Dendritic cell treated with granulocyte-macrophage colony-stimulating factor and Interleukin-4, amounts not matched to agents 40 ng/mL and 50 ng/mL, for 4 days (primary cell): Measurements from ENCODE around the gene IGF2R.

ENCODE experiments used
- H3K27ac Mint-ChIP-seq: one replicate; pipeline ENCODE4 v1.8.0; 2022; ENCODE audit warnings: mild to moderate bottlenecking, mixed read lengths
- H3K27me3 Mint-ChIP-seq: one replicate; pipeline ENCODE4 v1.8.0; 2022; ENCODE audit warnings: mild to moderate bottlenecking, mixed read lengths
- H3K36me3 Mint-ChIP-seq: one replicate; pipeline ENCODE4 v1.8.0; 2022; ENCODE audit warnings: low read depth, mixed read lengths
- H3K4me1 Mint-ChIP-seq: one replicate; pipeline ENCODE4 v1.8.0; 2022; ENCODE audit warnings: low read depth, mixed read lengths
- H3K4me3 Mint-ChIP-seq: one replicate; pipeline ENCODE4 v1.8.0; 2022; ENCODE audit warnings: mild to moderate bottlenecking, moderate library complexity, mixed read lengths
- H3K9me3 Mint-ChIP-seq: one replicate; pipeline ENCODE4 v1.8.0; 2022; ENCODE audit warnings: mixed read lengths
- intact Hi-C: fragments of 100-400 bp; cut with micrococcal nuclease; formaldehyde crosslinking; loops from one replicate; pipeline ENCODE4 v1.15.0; 2022

IGF2R gene

DNA sequence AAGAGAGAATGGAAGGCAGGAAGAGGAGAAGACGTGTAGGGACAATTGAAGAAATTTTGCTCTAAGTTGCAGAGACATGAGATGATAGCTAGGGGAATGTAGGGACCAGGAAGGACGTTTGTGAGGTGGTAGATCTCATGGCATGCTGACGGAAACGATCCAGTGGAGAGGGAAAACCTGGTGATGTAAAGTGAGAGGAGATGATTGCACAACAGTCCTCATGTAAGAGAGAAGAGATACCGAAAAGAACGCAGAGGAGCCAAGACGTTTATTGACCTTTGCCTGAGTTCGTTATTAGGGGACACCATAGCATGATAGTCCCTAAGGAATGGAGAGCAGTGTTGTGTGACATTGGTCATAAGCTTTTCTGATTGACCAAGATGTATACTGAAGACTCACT, 55.3 kb downstream of the IGF2R start:
- intact Hi-C loops = no loop called here
- peaks cover 6% of the 10 kb centered on the region for H3K4me1 Mint-ChIP-seq
- H3K9me3 Mint-ChIP-seq = no peaks in the 10 kb centered on the region
- no peak overlapping the region for H3K27ac Mint-ChIP-seq
- H3K36me3 Mint-ChIP-seq = peaks cover 36% of the 10 kb centered on the region
- no peak overlapping the region for H3K4me3 Mint-ChIP-seq
- no peaks in the 10 kb centered on the region for H3K27me3 Mint-ChIP-seq

GRCh38 chr6:160027076-160027475, 58.2 kb downstream of the IGF2R start:
- no peaks in the 10 kb centered on the region for H3K27me3 Mint-ChIP-seq
- H3K4me3 Mint-ChIP-seq = no peak overlapping the region
- H3K27ac Mint-ChIP-seq = no peak overlapping the region
- peaks cover 66% of the 10 kb centered on the region for H3K36me3 Mint-ChIP-seq
- peaks cover 5% of the 10 kb centered on the region for H3K4me1 Mint-ChIP-seq
- H3K9me3 Mint-ChIP-seq = no peaks in the 10 kb centered on the region
- intact Hi-C loops = no loop called here

DNA sequence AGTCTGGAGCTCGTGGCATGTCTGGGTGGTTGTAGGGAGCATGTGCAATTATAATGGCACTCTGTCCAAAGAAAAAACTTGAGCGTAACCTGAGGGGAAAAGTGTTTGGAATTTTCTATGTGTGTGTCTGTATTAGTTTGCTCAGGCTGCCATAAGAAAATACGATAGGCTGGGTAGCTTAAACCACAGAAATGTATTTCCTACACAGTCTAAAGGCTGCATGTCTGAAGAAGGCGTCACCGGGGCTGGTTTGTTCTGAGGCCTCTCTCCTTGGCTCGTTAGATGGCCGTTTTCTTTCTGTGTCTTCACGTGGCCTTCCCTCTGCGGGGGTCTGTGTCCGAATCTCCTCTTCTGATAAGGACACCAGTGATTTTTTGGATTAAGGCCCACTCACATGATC, 59.0 kb downstream of the IGF2R start:
- no peaks in the 10 kb centered on the region for H3K27me3 Mint-ChIP-seq
- H3K27ac Mint-ChIP-seq = no peak overlapping the region

DNA sequence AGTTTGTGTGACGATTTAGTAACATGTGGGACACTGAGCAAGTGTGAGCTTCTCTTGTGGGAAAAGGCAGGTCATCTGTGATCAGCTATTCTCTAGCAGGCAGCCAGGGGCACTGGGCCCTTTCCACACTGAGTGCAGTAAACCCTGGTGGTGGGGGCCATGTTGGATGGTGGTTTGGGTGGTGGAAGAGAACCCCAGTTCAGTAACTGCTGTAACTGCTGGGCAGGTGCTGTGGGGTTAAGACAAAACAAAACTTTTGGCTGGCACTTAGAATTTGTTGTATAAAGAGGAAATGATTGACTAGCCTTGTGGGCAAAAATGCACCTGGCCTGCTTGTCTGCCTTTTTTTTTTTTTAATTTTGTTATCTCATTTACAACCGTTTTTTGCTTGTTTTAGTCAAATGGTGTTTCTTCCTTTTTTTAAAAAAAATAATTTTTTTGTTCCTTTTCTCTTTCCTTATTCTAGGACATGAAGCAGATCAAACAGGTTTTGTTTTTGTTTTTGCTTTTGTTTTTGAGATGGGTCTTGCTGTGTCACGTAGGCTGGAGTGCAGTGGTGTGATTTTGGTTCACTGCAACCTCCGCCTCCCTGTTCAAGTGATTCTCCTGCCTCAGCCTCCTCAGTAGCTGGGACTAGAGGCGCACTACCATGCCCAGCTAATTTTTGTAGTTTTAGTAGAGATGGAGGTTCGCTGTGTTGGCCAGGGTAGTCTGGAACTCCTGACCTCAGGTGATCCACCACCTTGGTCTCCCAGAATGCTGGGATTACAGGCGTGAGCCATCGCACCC, 59.8 kb downstream of the IGF2R start:
- intact Hi-C loops = no loop called here
- no peaks in the 10 kb centered on the region for H3K9me3 Mint-ChIP-seq
- H3K4me1 Mint-ChIP-seq = peaks cover 5% of the 10 kb centered on the region
- no peak overlapping the region for H3K4me3 Mint-ChIP-seq
- H3K27me3 Mint-ChIP-seq = no peaks in the 10 kb centered on the region
- peaks cover 82% of the 10 kb centered on the region for H3K36me3 Mint-ChIP-seq
- no peak overlapping the region for H3K27ac Mint-ChIP-seq

More for the DNA sequence above, 59.0 kb downstream of the IGF2R start:
- H3K36me3 Mint-ChIP-seq = peaks cover 74% of the 10 kb centered on the region
- peaks cover 5% of the 10 kb centered on the region for H3K4me1 Mint-ChIP-seq
- no peak overlapping the region for H3K4me3 Mint-ChIP-seq
- intact Hi-C loops = no loop called here
- no peaks in the 10 kb centered on the region for H3K9me3 Mint-ChIP-seq

- Mint-ChIP-seq H3K4me1 (peaks cover 5% of the 10 kb centered on the region), H3K27ac (no peak overlapping the region), H3K27me3 (no peaks in the 10 kb centered on the region), H3K9me3 (no peaks in the 10 kb centered on the region), H3K4me3 (no peak overlapping the region), H3K36me3 (peaks cover 90% of the 10 kb centered on the region)
- intact Hi-C loops = no loop called here
Measured at GRCh38 chr6:160029525-160029924, 60.6 kb downstream of the IGF2R start.

- no peaks in the 10 kb centered on the region for H3K27me3 Mint-ChIP-seq
- intact Hi-C loops = no loop called here
- no peaks in the 10 kb centered on the region for H3K9me3 Mint-ChIP-seq
- peaks cover 96% of the 10 kb centered on the region for H3K36me3 Mint-ChIP-seq
- H3K4me3 Mint-ChIP-seq = no peak overlapping the region
- no peak overlapping the region for H3K27ac Mint-ChIP-seq
- H3K4me1 Mint-ChIP-seq = peaks cover 5% of the 10 kb centered on the region
Measured at GRCh38 chr6:160030103-160030502, 61.2 kb downstream of the IGF2R start.

DNA sequence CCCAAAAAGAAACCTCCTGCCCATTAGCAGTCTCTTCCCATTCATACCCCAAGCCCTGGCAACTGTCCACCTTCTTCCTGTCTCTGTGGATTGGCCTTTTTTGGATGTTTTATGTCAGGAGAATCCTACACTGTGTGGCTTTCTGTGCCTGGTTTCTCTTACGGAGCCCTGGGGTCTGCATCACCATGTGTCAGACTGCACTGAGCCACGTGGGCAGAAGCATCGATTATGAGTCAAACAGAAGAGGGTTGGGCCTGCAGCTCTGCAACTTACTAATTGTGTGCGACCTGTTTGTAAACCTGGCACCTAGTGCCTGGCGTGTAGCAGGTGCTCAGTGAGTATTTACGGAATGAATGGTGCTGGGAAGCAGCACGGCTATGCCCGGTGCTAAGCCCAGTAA, 62.6 kb downstream of the IGF2R start:
- Mint-ChIP-seq H3K9me3 (no peaks in the 10 kb centered on the region), H3K36me3 (peaks cover 100% of the 10 kb centered on the region), H3K27ac (no peak overlapping the region), H3K4me3 (no peak overlapping the region), H3K27me3 (no peaks in the 10 kb centered on the region), H3K4me1 (peaks cover 5% of the 10 kb centered on the region)
- intact Hi-C loops = no loop called here

DNA sequence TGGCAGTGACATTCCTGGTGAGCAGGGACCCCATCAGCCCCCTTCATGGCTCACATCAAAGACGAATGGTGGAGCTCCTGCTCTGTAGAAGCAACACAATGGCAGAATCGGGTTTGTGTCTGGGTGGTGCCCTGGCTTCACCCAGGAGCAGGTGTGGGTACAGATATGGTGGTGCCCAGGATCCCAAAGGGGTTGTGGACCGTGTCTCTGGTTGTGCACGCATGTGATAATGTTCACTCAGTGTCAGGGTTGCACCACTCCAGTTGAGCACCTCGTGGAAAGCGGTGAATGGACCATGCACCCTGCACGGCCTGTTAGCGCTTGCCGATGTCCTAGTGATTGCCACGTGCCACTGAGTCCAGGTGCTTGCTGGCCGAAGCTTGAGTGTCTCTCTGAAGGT, 63.0 kb downstream of the IGF2R start:
- Mint-ChIP-seq H3K9me3 (no peaks in the 10 kb centered on the region), H3K27ac (no peak overlapping the region), H3K36me3 (peaks cover 100% of the 10 kb centered on the region), H3K27me3 (no peaks in the 10 kb centered on the region), H3K4me1 (peaks cover 5% of the 10 kb centered on the region), H3K4me3 (no peak overlapping the region)
- intact Hi-C loops = no loop called here

- no peak overlapping the region for H3K4me3 Mint-ChIP-seq
- peaks cover 5% of the 10 kb centered on the region for H3K4me1 Mint-ChIP-seq
- intact Hi-C loops = no loop called here
- H3K36me3 Mint-ChIP-seq = peaks cover 100% of the 10 kb centered on the region
- H3K27ac Mint-ChIP-seq = no peak overlapping the region
- no peaks in the 10 kb centered on the region for H3K27me3 Mint-ChIP-seq
- no peaks in the 10 kb centered on the region for H3K9me3 Mint-ChIP-seq
Measured at GRCh38 chr6:160032538-160032937, 63.7 kb downstream of the IGF2R start.

- Mint-ChIP-seq H3K4me1 (no peaks in the 10 kb centered on the region), H3K27me3 (no peaks in the 10 kb centered on the region), H3K27ac (no peak overlapping the region), H3K36me3 (peaks cover 96% of the 10 kb centered on the region), H3K4me3 (no peak overlapping the region), H3K9me3 (no peaks in the 10 kb centered on the region)
- intact Hi-C loops = no loop called here
Measured at GRCh38 chr6:160034036-160034930, 65.4 kb downstream of the IGF2R start.

- H3K27ac Mint-ChIP-seq = no peak overlapping the region
Measured at GRCh38 chr6:160035241-160035640, 66.4 kb downstream of the IGF2R start.

GRCh38 chr6:160035693-160036330, 66.9 kb downstream of the IGF2R start:
- Mint-ChIP-seq H3K36me3 (peaks cover 96% of the 10 kb centered on the region), H3K27me3 (no peaks in the 10 kb centered on the region), H3K9me3 (no peaks in the 10 kb centered on the region), H3K27ac (no peak overlapping the region), H3K4me3 (no peak overlapping the region), H3K4me1 (no peaks in the 10 kb centered on the region)
- intact Hi-C loops = no loop called here

More at GRCh38 chr6:160035241-160035640, 66.4 kb downstream of the IGF2R start:
- H3K4me1 Mint-ChIP-seq = no peaks in the 10 kb centered on the region
- H3K36me3 Mint-ChIP-seq = peaks cover 96% of the 10 kb centered on the region
- no peaks in the 10 kb centered on the region for H3K27me3 Mint-ChIP-seq
- H3K9me3 Mint-ChIP-seq = no peaks in the 10 kb centered on the region
- intact Hi-C loops = no loop called here
- no peak overlapping the region for H3K4me3 Mint-ChIP-seq

DNA sequence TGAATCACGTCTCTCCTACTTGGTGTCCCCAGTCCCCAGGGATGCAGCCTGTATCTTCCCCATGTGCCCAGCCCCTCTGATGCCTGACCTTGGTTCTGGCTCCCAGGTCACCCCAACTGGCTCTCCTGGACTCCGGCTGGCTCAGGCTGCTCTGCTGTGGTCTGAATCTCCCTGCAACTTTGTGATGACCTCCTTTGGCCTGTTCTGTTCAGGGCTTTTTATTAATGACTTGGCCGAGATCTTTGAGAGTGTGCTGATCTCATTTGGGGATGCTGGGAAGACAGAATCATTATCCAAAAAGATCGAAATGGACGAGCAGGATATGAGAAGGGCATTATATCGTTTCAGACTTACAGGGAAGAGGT, 67.4 kb downstream of the IGF2R start:
- Mint-ChIP-seq H3K9me3 (no peaks in the 10 kb centered on the region), H3K4me1 (no peaks in the 10 kb centered on the region), H3K27me3 (no peaks in the 10 kb centered on the region), H3K4me3 (no peak overlapping the region), H3K27ac (no peak overlapping the region), H3K36me3 (peaks cover 96% of the 10 kb centered on the region)
- intact Hi-C loops = no loop called here

DNA sequence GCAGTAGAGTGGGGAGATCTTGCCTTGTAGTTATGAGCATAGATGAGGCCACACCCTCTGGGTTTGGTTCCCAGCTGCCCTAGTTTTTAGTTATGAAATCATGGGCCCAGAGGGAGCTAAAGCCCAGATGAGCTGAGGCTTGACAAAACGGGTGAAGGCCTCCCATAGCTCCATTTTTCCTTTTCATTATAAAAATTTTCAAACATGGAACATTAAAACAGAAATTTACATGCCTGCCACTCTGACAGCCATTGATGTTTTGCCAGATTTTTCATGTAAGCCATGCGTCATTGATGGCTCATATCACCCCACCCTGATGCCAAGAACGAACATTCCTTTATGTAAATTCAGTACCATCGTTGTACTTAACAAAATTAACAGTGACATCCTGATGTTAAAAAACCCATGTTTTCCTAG, 67.9 kb downstream of the IGF2R start:
- H3K4me3 Mint-ChIP-seq = no peak overlapping the region
- no peaks in the 10 kb centered on the region for H3K4me1 Mint-ChIP-seq
- intact Hi-C loops = no loop called here
- H3K36me3 Mint-ChIP-seq = peaks cover 96% of the 10 kb centered on the region
- H3K9me3 Mint-ChIP-seq = no peaks in the 10 kb centered on the region
- H3K27me3 Mint-ChIP-seq = no peaks in the 10 kb centered on the region
- H3K27ac Mint-ChIP-seq = no peak overlapping the region
